ENCODE measurements around the gene ARMC2.

DNA sequence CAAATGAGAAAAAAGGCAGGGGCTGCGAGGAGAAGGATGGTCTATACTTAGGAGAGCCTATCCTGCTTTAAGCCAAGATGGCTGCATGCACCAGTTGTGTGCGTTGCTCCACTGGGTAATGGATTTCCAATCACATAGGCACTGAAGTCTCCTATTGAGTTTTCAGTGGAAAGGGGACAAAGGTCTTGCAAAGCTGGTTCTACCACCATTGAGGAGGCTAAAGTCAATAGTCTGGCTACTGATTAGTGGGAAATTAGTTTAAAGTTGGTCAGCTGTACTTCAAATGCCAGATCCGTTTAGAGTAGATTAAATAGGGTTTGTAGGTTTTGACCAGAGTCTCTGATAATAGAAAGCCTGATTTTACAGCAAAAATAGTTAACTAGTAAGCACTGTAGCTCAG lies 141.5 kb downstream of the ARMC2 start:
- TF ChIP-seq, protein P1, sequence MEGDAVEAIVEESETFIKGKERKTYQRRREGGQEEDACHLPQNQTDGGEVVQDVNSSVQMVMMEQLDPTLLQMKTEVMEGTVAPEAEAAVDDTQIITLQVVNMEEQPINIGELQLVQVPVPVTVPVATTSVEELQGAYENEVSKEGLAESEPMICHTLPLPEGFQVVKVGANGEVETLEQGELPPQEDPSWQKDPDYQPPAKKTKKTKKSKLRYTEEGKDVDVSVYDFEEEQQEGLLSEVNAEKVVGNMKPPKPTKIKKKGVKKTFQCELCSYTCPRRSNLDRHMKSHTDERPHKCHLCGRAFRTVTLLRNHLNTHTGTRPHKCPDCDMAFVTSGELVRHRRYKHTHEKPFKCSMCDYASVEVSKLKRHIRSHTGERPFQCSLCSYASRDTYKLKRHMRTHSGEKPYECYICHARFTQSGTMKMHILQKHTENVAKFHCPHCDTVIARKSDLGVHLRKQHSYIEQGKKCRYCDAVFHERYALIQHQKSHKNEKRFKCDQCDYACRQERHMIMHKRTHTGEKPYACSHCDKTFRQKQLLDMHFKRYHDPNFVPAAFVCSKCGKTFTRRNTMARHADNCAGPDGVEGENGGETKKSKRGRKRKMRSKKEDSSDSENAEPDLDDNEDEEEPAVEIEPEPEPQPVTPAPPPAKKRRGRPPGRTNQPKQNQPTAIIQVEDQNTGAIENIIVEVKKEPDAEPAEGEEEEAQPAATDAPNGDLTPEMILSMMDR (conservative IDR thresholded peaks at IDR 0.05; ENCODE audit: low read length) = no peak
- no peak for TF ChIP-seq EZH2phosphoT487 (IDR thresholded peaks at IDR 0.05; ENCODE audit: borderline replicate concordance)
